ENCODE measurements around the gene RET.

The RET gene

DNA sequence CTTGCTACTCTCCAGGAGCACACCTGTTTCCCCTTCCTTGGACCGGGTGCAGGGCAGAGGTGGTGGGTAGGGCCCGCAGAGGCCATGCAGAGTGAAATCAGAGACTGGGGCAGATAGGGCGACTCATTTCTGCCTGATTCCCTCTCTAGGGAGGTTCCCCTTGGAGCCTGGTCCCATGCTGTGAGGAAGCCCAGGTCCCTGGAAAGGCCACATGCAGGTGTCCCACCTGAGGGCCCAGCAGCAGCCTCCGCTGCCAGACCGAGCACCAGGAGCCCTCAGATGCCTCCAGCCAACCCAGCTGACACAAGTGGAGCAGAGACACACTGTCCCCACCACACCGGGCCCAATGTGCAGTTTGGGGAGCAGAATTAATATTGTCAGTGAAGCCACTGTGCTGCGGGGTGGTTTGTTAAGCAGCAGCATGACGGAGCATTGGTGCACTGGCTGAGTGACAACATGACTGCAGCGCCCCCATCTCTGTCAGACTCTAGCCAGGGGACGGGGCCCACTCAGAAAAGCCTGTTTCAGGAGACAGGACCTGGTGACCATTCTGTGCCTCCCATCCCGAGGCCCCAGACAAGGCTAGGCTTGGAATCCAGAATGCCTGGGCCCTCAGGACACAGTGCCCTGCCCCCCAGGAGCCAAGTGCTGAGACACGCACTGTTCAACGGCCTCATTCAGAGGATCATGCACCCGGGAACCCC, 30.4 kb upstream of the RET start:
- no peak overlapping the region for H3K4me3 ChIP-seq (ENCODE audit: low read length)
- H3K36me3 ChIP-seq (ENCODE audit: control insufficient read depth, insufficient read depth, low read length, severe bottlenecking), result no peaks in the 10 kb centered on the region
- no peak overlapping the region for H3K9ac ChIP-seq (ENCODE audit: low read length)
- H3K4me1 ChIP-seq (ENCODE audit: control insufficient read depth, insufficient read depth, low read length), result no peaks in the 10 kb centered on the region
- no peaks in the 10 kb centered on the region for H3K9me3 ChIP-seq (ENCODE audit: control insufficient read depth, low read length)
- DNase-seq (ENCODE audit: low read depth), result no peak
- H3K27me3 ChIP-seq (replicated peaks; ENCODE audit: control insufficient read depth, insufficient read depth, low read length), result peaks cover 4% of the 10 kb centered on the region

DNA sequence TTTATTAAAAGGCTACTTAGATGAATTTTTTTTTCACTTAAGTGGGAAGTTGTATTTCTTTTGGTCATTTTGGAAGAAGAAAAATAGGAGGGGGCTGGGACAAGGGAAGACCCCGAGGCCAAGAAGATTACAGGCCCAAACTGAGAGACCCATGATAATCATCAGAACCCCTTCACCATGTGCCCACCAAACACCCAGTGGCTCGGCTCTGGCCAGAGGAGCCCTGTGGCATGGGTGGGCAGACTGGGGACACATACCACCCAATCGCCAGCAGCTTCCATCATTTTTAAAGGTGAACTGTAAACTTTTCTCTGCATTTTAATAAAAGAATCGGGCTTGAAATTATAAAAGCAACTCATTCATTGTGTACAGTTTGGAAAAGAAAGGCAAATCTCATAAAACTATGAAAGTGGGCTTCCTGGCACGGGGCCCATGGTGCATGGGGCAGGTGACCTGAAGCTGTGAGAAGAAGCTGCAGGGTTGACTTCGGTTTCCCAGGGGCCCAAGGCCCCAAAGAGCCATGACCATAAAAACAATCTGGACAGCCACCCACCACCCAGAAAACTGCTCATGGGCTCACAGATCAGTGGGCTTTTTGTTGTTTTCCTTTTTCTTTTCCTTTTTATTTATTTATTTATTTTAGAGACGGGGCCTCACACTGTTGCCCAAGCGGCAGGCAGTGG, 29.4 kb upstream of the RET start:
- Histone ChIP-seq H3K9ac (ENCODE audit: low read length) (no peak overlapping the region), H3K36me3 (ENCODE audit: control insufficient read depth, insufficient read depth, low read length, severe bottlenecking) (no peaks in the 10 kb centered on the region), H3K4me3 (ENCODE audit: low read length) (no peak overlapping the region), H3K27me3 (replicated peaks; ENCODE audit: control insufficient read depth, insufficient read depth, low read length) (peaks cover 4% of the 10 kb centered on the region), H3K9me3 (ENCODE audit: control insufficient read depth, low read length) (no peaks in the 10 kb centered on the region), H3K4me1 (ENCODE audit: control insufficient read depth, insufficient read depth, low read length) (no peaks in the 10 kb centered on the region)
- no peak for DNase-seq (ENCODE audit: low read depth)

DNA sequence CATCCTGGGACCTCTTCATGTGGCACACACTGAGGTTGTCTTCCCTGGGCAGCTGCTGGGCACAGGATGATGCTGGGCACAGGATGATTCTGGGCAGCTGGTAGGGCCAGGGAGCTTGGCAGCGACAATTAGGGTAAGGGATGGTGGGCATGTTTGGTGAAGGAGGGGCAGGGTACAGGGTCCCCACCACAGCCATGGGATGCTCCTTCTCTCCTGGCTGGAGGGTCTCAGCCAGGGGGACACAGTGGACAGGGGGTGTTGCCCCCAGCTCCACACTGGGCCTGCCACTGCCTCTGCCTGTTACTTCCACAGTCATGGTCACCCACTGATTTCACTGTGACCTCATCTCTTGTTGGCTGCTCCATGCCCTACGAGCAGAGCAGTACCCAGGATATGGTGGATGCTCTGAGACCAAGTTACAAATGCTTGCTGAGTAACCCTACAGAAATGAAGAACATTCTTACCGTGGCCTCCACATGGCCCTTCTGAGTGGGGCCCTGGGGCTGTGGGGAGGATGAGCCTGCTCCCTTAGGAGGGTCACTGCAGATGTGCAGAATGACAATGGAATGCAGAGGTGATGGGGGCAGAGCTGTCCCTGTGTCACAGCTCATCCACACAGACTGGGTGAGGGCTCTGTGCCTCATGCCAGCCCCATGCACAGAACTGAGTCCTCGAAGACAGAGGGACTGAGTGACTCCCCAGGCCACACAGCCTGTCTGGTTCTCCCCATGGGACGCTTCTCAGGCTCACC, 28.4 kb upstream of the RET start:
- H3K36me3 ChIP-seq (ENCODE audit: control insufficient read depth, insufficient read depth, low read length, severe bottlenecking), result no peaks in the 10 kb centered on the region
- H3K27me3 ChIP-seq (replicated peaks; ENCODE audit: control insufficient read depth, insufficient read depth, low read length), result peaks cover 9% of the 10 kb centered on the region
- peak; percentile 23 for DNase-seq (ENCODE audit: low read depth)
- no peak overlapping the region for H3K4me3 ChIP-seq (ENCODE audit: low read length)
- H3K9me3 ChIP-seq (ENCODE audit: control insufficient read depth, low read length), result no peaks in the 10 kb centered on the region
- no peak overlapping the region for H3K9ac ChIP-seq (ENCODE audit: low read length)
- no peaks in the 10 kb centered on the region for H3K4me1 ChIP-seq (ENCODE audit: control insufficient read depth, insufficient read depth, low read length)

DNA sequence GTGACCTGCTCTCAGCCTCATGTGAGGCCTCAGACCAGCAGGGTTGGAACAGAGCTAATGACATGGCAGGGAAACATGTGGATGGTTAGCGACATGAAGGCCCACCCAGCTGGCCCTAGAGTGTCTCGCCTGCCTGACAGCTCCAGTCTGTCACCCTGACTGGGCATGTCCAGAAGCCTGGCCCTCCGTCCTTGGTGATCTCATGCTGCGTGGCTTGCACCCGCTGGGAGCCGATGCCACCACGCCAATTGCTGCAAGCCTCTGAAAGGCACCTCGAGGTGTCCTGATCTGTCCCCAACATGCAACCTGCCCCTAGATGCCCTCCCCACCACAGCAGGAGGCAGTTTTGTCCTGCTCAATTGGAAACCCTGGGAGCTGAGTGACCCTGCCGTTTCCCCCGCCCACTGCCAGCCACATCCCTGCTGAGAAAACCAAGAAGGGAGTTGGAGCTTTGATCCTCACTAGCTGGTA, 27.8 kb upstream of the RET start:
- no peak for DNase-seq (ENCODE audit: low read depth)
- H3K4me1 ChIP-seq (ENCODE audit: control insufficient read depth, insufficient read depth, low read length), result no peaks in the 10 kb centered on the region
- no peaks in the 10 kb centered on the region for H3K36me3 ChIP-seq (ENCODE audit: control insufficient read depth, insufficient read depth, low read length, severe bottlenecking)
- no peak overlapping the region for H3K4me3 ChIP-seq (ENCODE audit: low read length)
- H3K27me3 ChIP-seq (replicated peaks; ENCODE audit: control insufficient read depth, insufficient read depth, low read length), result peaks cover 9% of the 10 kb centered on the region
- H3K9me3 ChIP-seq (ENCODE audit: control insufficient read depth, low read length), result no peaks in the 10 kb centered on the region
- no peak overlapping the region for H3K9ac ChIP-seq (ENCODE audit: low read length)

DNA sequence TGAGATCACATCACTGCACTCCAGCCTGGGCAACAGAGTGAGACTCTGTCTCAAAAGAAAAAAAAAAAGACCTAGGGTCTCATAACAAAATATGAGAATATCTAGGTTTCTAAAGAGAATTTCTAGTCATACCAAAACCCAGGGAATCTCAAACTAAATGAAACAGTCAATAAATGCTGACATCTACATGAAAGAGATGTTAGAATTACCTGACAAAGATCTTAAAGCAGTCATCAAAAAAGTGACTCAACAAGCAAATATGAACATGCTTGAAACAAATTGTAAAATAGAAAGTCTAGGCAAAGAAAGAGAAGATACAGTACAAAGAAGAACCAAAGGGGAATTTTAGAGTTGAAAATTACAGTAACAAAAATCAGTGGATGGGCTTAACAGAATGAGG, 26.9 kb upstream of the RET start:
- Histone ChIP-seq H3K4me3 (ENCODE audit: low read length) (no peak overlapping the region), H3K4me1 (ENCODE audit: control insufficient read depth, insufficient read depth, low read length) (no peaks in the 10 kb centered on the region), H3K9me3 (ENCODE audit: control insufficient read depth, low read length) (no peaks in the 10 kb centered on the region), H3K27me3 (replicated peaks; ENCODE audit: control insufficient read depth, insufficient read depth, low read length) (peaks cover 10% of the 10 kb centered on the region), H3K36me3 (ENCODE audit: control insufficient read depth, insufficient read depth, low read length, severe bottlenecking) (no peaks in the 10 kb centered on the region), H3K9ac (ENCODE audit: low read length) (no peak overlapping the region)
- DNase-seq (ENCODE audit: low read depth), result no peak

DNA sequence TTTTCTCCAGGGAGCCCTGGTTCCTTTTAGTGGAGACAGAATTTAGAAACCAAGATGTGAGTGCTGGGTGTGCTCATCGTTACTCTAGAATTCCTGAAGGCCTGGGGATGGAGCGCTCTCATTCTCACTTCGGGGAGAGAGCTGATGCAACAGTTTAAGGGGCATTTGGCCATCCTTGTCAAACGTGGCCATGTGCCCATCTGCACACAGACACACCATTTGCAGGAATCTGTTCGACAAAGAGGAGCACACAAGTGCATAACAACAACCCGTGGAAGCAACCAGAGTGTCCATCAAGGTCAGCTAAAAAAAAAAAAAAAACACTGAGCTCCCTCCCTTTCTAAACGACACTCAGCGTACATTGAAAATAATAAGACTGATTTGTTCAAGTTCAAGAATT, 23.0 kb upstream of the RET start:
- Histone ChIP-seq H3K9me3 (ENCODE audit: control insufficient read depth, low read length) (no peaks in the 10 kb centered on the region), H3K4me1 (ENCODE audit: control insufficient read depth, insufficient read depth, low read length) (no peaks in the 10 kb centered on the region)
- DNase-seq (ENCODE audit: low read depth), result no peak

DNA sequence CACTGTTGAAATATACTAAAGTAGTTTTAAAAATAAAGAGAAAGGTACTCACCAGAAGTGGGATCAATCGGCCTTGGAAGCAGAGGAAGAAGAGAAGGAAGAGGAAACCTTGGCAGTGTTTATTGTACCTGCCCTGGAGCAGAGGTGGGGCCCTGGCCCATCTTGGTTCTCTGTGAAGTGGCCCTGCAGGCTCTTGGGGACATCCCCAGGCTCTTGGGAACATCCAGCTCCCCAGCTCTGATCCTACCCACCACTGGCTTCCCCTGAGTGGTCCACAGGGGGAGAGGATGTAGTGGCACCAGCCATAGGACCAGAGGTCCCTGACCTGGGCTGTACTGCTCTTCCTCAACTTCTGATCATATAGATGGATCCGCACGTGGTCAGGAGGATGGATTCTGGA, 22.3 kb upstream of the RET start:
- no peak for DNase-seq (ENCODE audit: low read depth)
- H3K9ac ChIP-seq (ENCODE audit: low read length), result no peak overlapping the region
- no peak overlapping the region for H3K4me3 ChIP-seq (ENCODE audit: low read length)
- peaks cover 39% of the 10 kb centered on the region for H3K27me3 ChIP-seq (replicated peaks; ENCODE audit: control insufficient read depth, insufficient read depth, low read length)
- H3K4me1 ChIP-seq (ENCODE audit: control insufficient read depth, insufficient read depth, low read length), result no peaks in the 10 kb centered on the region
- H3K36me3 ChIP-seq (ENCODE audit: control insufficient read depth, insufficient read depth, low read length, severe bottlenecking), result no peaks in the 10 kb centered on the region
- H3K9me3 ChIP-seq (ENCODE audit: control insufficient read depth, low read length), result no peaks in the 10 kb centered on the region

More for the DNA sequence above, 23.0 kb upstream of the RET start:
- Histone ChIP-seq H3K9ac (ENCODE audit: low read length) (no peak overlapping the region), H3K27me3 (replicated peaks; ENCODE audit: control insufficient read depth, insufficient read depth, low read length) (peaks cover 31% of the 10 kb centered on the region), H3K36me3 (ENCODE audit: control insufficient read depth, insufficient read depth, low read length, severe bottlenecking) (no peaks in the 10 kb centered on the region), H3K4me3 (ENCODE audit: low read length) (no peak overlapping the region)

DNA sequence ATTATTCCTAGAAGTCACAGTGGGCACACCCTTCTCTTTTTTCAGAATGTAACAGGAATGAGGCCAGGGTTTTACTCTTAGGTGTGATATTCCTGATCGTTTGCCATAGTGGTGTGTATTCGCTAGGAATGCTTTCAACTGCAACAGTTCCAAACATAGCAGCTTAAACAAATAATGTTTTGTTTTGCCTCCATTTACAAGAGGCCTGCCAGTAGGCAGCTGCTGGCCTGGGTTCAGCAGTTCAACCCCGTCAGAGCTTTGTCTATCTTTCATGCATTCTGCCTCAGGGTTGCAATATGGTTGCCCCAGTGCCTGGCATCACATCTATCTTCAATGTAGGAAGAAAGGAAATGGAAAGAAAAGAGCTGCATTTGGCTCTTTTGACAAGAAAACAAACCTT, 21.7 kb upstream of the RET start:
- H3K4me1 ChIP-seq (ENCODE audit: control insufficient read depth, insufficient read depth, low read length), result no peaks in the 10 kb centered on the region
- no peak overlapping the region for H3K4me3 ChIP-seq (ENCODE audit: low read length)
- H3K9me3 ChIP-seq (ENCODE audit: control insufficient read depth, low read length), result no peaks in the 10 kb centered on the region
- DNase-seq (ENCODE audit: low read depth), result no peak
- peaks cover 43% of the 10 kb centered on the region for H3K27me3 ChIP-seq (replicated peaks; ENCODE audit: control insufficient read depth, insufficient read depth, low read length)
- H3K9ac ChIP-seq (ENCODE audit: low read length), result no peak overlapping the region
- H3K36me3 ChIP-seq (ENCODE audit: control insufficient read depth, insufficient read depth, low read length, severe bottlenecking), result no peaks in the 10 kb centered on the region

DNA sequence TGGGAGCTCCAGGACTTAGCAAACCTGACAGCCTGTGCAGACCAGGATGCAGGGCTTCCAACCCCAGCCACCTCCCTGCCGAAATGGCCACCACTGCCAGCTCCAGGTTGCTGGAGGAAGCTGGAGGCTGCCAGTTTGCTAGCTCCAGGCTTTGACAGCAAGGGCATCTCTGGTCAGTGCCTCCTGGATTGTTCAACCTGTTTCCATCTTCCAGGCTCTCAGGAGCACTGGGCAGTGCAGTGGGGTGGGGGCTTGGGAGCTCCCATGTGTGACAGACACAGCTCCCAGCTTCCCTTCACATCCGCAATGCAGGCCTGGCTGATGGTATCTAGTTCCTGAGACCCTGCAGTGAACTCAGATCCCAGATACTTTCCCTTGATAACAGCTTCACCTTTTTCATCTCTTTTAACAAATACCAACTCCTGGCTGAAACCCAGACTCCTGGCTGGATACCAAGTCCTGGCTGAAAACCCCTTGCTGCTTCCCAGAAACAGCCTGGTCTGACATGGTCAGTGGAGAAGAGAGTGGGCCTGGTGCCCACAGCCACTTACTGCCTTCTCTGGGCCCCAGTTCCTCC, 20.8 kb upstream of the RET start:
- Histone ChIP-seq H3K9ac (ENCODE audit: low read length) (no peak overlapping the region), H3K4me3 (ENCODE audit: low read length) (no peak overlapping the region), H3K36me3 (ENCODE audit: control insufficient read depth, insufficient read depth, low read length, severe bottlenecking) (no peaks in the 10 kb centered on the region), H3K27me3 (replicated peaks; ENCODE audit: control insufficient read depth, insufficient read depth, low read length) (peaks cover 44% of the 10 kb centered on the region), H3K9me3 (ENCODE audit: control insufficient read depth, low read length) (no peaks in the 10 kb centered on the region), H3K4me1 (ENCODE audit: control insufficient read depth, insufficient read depth, low read length) (no peaks in the 10 kb centered on the region)
- DNase-seq (ENCODE audit: low read depth), result no peak

DNA sequence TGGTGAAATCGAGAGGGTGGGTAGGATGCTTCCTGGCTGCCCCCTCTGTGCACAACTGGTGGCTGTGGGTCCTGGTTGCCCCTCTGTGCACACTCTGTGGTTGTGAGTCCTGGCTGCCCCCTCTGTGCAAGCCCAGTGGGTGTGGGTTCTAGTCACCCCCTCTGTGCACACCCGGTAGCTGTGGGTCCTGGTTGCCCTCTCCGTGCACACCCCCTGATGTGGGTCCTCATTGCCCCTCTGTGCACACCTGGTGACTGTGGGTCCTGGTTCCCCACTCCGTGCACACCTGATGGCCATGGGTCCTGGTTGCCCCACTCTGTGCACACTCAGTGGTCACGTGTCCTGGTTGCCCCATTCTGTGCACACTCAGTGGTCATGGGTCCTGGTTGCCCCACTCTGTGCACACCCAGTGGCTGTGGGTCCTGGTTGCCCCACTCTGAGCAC, 20.3 kb upstream of the RET start:
- no peak overlapping the region for H3K9ac ChIP-seq (ENCODE audit: low read length)
- H3K4me3 ChIP-seq (ENCODE audit: low read length), result no peak overlapping the region
- DNase-seq (ENCODE audit: low read depth), result no peak
- H3K4me1 ChIP-seq (ENCODE audit: control insufficient read depth, insufficient read depth, low read length), result no peaks in the 10 kb centered on the region
- H3K9me3 ChIP-seq (ENCODE audit: control insufficient read depth, low read length), result no peaks in the 10 kb centered on the region
- no peaks in the 10 kb centered on the region for H3K36me3 ChIP-seq (ENCODE audit: control insufficient read depth, insufficient read depth, low read length, severe bottlenecking)
- H3K27me3 ChIP-seq (replicated peaks; ENCODE audit: control insufficient read depth, insufficient read depth, low read length), result peaks cover 44% of the 10 kb centered on the region

DNA sequence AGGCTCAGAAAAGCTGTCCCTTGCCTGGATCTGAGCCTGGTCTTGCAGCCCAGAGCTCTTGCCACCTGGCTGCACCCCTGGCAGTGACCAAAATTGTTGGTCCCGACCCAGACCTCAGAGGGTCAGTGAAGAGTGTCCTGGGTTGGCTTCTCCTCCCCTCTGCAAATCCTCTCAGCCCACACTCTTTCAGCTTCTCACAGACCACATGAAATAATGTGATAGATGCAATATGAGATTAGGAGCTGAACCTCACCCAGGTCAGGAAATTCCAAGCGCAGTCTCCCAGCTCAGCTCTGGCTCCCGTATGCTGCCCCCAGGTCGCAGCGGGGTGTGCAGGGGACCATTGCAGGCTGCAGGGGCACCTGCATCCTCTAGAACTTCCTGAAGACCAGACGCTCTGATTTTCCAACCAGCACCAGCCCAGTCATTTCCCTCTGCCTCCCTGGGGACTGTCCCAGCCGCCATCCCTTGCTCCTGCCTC, 19.6 kb upstream of the RET start:
- Histone ChIP-seq H3K27me3 (replicated peaks; ENCODE audit: control insufficient read depth, insufficient read depth, low read length) (peaks cover 44% of the 10 kb centered on the region), H3K9me3 (ENCODE audit: control insufficient read depth, low read length) (no peaks in the 10 kb centered on the region), H3K9ac (ENCODE audit: low read length) (no peak overlapping the region), H3K4me1 (ENCODE audit: control insufficient read depth, insufficient read depth, low read length) (no peaks in the 10 kb centered on the region), H3K4me3 (ENCODE audit: low read length) (no peak overlapping the region), H3K36me3 (ENCODE audit: control insufficient read depth, insufficient read depth, low read length, severe bottlenecking) (no peaks in the 10 kb centered on the region)
- no peak for DNase-seq (ENCODE audit: low read depth)
